K562 (cell line): Measurements from ENCODE around the gene IQUB. TPM values are rescaled to one million over a fixed set of nuclear protein-coding genes. Genes with fewer than 3 reads are reported as not detected.

Experiments
- ATAC-seq: fragments of 200-7000 bp; cut with Tn5 transposase; 3 replicates; pipeline ENCODE4 v1.9.1; 2020; ENCODE audit warnings: moderate library complexity
- BruUV-seq: library from RNA; stranded (reverse); fragments of 400-500 nt; replicated peaks from 2 replicates; lab custom pipeline; 2021; lab: Mats Ljungman, UMichigan
- CTCF ChIA-PET: fragments of 300-600 bp; formaldehyde crosslinking; extraction: SDS; loops from one replicate; lab custom pipeline; 2021; ENCODE audit warnings: low intra/inter-chr PET ratio; lab: Yijun Ruan, JAX
- POLR2A ChIA-PET: fragments of 300-600, 350-650 bp; sonication (Branson Sonifier 250); formaldehyde crosslinking; extraction: SDS; loops from one replicate; lab custom pipeline; 2021; ENCODE audit warnings: antibody characterized with exemption, inconsistent platforms; lab: Yijun Ruan, JAX
- DNase-seq, 4 experiments: peaks; one replicate each; pipeline versions ENCODE4 v3.0.0 to v3.0.0-alpha.2; 2011 to 2018; ENCODE audit warnings: low spot score in 3 of 4, mixed read lengths in 3 of 4; ENCODE audit errors: extremely low read depth in 1 of 4
- FAIRE-seq: peaks from 2 replicates; lab custom pipeline; 2011; peaks lifted over from hg19 to GRCh38; lab: Jason Lieb, UNC
- H2AFZ ChIP-seq: 2 replicates; pipeline ENCODE4 v1.6.0; 2011; ENCODE audit warnings: low read depth, low read length, control low read depth, inconsistent platforms
- H3K27ac ChIP-seq: fragments of 200-600 bp; 3 replicates; pipeline ENCODE4 v1.8.0; 2011; ENCODE audit warnings: low read depth, mild to moderate bottlenecking, control low read depth, inconsistent platforms, low read length, moderate library complexity, mixed read lengths; ENCODE audit errors: extremely low read depth
- H3K27me3 ChIP-seq, 2 experiments: fragments of 300-600 bp in 1 of 2; 2 replicates in 1 of 2; 3 replicates in 1 of 2; pipeline versions ENCODE4 v1.6.0 to v1.8.0; 2011; ENCODE audit warnings: inconsistent platforms in 2 of 2, low read length in 2 of 2, mild to moderate bottlenecking in 1 of 2, mixed read lengths in 1 of 2, moderate library complexity in 1 of 2; ENCODE audit not compliant: control insufficient read depth in 2 of 2, insufficient read depth in 2 of 2
- H3K36me3 ChIP-seq: fragments of 300-600 bp; 3 replicates; pipeline ENCODE4 v1.8.0; 2011; ENCODE audit warnings: mild to moderate bottlenecking, low read length, inconsistent platforms; ENCODE audit not compliant: control insufficient read depth, insufficient read depth
- H3K4me1 ChIP-seq, 2 experiments: fragments of 200-600 bp in 1 of 2; replicated peaks in 1 of 2; 2 replicates in 1 of 2; 3 replicates in 1 of 2; pipeline versions ENCODE4 v1.5.1 to v1.8.0; 2011; ENCODE audit warnings: inconsistent platforms in 2 of 2, low read length in 2 of 2, mild to moderate bottlenecking in 1 of 2, mixed read lengths in 1 of 2, moderate library complexity in 1 of 2; ENCODE audit not compliant: control insufficient read depth in 2 of 2, insufficient read depth in 2 of 2
- H3K4me2 ChIP-seq: 2 replicates; pipeline ENCODE4 v1.6.1; 2011; ENCODE audit warnings: low read length, control low read depth, inconsistent platforms, mixed read lengths; ENCODE audit not compliant: insufficient read depth
- H3K4me3 ChIP-seq: fragments of 200-600 bp; sonication (generic), shearing (Covaris generic); 2 replicates; pipeline ENCODE4 v1.5.1; 2016; ENCODE audit warnings: control low read depth, inconsistent platforms
- H3K79me2 ChIP-seq: fragments of 200-600 bp; 3 replicates; pipeline ENCODE4 v1.8.0; 2011; ENCODE audit warnings: low read length, inconsistent platforms; ENCODE audit not compliant: control insufficient read depth, insufficient read depth
- H3K9ac ChIP-seq, 2 experiments: 2 replicates each; pipeline versions ENCODE4 v1.6.0 to v1.6.1; 2011; ENCODE audit warnings: low read depth in 2 of 2, low read length in 2 of 2, control low read depth in 1 of 2, inconsistent platforms in 1 of 2, mild to moderate bottlenecking in 1 of 2, mixed read lengths in 1 of 2; ENCODE audit not compliant: insufficient read depth in 1 of 2
- H3K9me1 ChIP-seq: one replicate; pipeline ENCODE4 v1.6.0; 2011; ENCODE audit warnings: inconsistent platforms, mild to moderate bottlenecking, low read length, moderate library complexity; ENCODE audit not compliant: control insufficient read depth, insufficient read depth
- H3K9me3 ChIP-seq: replicated peaks from 2 replicates; pipeline ENCODE4 v1.5.1; 2011; ENCODE audit warnings: low read depth, low read length, inconsistent platforms; ENCODE audit not compliant: control insufficient read depth, insufficient read depth
- H4K20me1 ChIP-seq: replicated peaks from 2 replicates; pipeline ENCODE4 v1.6.1; 2011; ENCODE audit warnings: low read length, inconsistent platforms, mixed read lengths; ENCODE audit not compliant: control insufficient read depth, insufficient read depth
- CCAR2 ChIP-seq: fragments of 200-400 bp; formaldehyde crosslinking; IDR thresholded peaks from 2 replicates; pipeline ENCODE4 v1.6.1; 2017; ENCODE audit warnings: mild to moderate bottlenecking, low read depth, low read length
- E2F3 ChIP-seq: fragments of 250-450 bp; sonication (Bioruptor Pico); IDR thresholded peaks from 2 replicates; pipeline ENCODE4 v1.4.0; 2020; ENCODE audit warnings: mild to moderate bottlenecking
- GATAD2A ChIP-seq: fragments of 450-650 bp; IDR thresholded peaks from 2 replicates; pipeline ENCODE4 v1.6.1; 2017
- HDAC2 ChIP-seq: fragments of 450-650 bp; IDR thresholded peaks from 2 replicates; pipeline ENCODE4 v1.6.1; 2016; ENCODE audit warnings: mild to moderate bottlenecking
- HDAC3 ChIP-seq: fragments of 450-650 bp; IDR thresholded peaks from 2 replicates; pipeline ENCODE4 v1.6.1; 2018; ENCODE audit warnings: borderline replicate concordance, mild to moderate bottlenecking, moderate library complexity; ENCODE audit not compliant: partially characterized antibody
- L3MBTL2 ChIP-seq: fragments of 450-650 bp; IDR thresholded peaks from 2 replicates; pipeline ENCODE4 v1.6.1; 2016; ENCODE audit warnings: mild to moderate bottlenecking, moderate library complexity
- MAFK ChIP-seq: IDR thresholded peaks from 2 replicates; pipeline ENCODE4 v1.6.1; 2011; ENCODE audit warnings: low read length, improper control_type of control experiment
- MYNN ChIP-seq, 2 experiments: sonication (generic); formaldehyde crosslinking in 1 of 2; IDR thresholded peaks; 2 replicates each; pipeline versions ENCODE4 v1.5.0 to v1.6.1; 2016 to 2020; ENCODE audit warnings: antibody characterized with exemption in 1 of 2, missing genetic modification reagents in 1 of 2
- NCOA1 ChIP-seq: fragments of 450-650 bp; IDR thresholded peaks from 2 replicates; pipeline ENCODE4 v1.6.1; 2016; ENCODE audit warnings: low read depth
- NR2C1 ChIP-seq, 2 experiments: fragments of 450-650 bp; IDR thresholded peaks; 2 replicates each; pipeline ENCODE4 v1.6.1; 2017; ENCODE audit warnings: mild to moderate bottlenecking in 2 of 2, antibody characterized with exemption in 1 of 2, inconsistent platforms in 1 of 2, missing compliant biosample characterization in 1 of 2, missing genetic modification characterization in 1 of 2
- RBM22 ChIP-seq: fragments of 200-400 bp; formaldehyde crosslinking; IDR thresholded peaks from 2 replicates; pipeline ENCODE4 v1.6.1; 2018; ENCODE audit warnings: low read length, low read depth; ENCODE audit not compliant: poor library complexity, severe bottlenecking
- STAT5A ChIP-seq: IDR thresholded peaks from 2 replicates; pipeline ENCODE4 v1.6.1; 2012; ENCODE audit warnings: low read length, inconsistent platforms, borderline replicate concordance
- TEAD1 ChIP-seq, 2 experiments: fragments of 450-650 bp in 1 of 2; sonication (generic) in 1 of 2; formaldehyde crosslinking; IDR thresholded peaks; 2 replicates each; pipeline versions ENCODE4 v1.4.0 to v1.8.0; 2020 to 2022; ENCODE audit warnings: mild to moderate bottlenecking in 2 of 2, missing genetic modification reagents in 1 of 2
- TRIM25 ChIP-seq: fragments of 450-650 bp; IDR thresholded peaks from 2 replicates; pipeline ENCODE4 v1.7.0; 2016; ENCODE audit warnings: borderline replicate concordance
- ZMIZ1 ChIP-seq, 2 experiments: fragments of 150-350 bp in 1 of 2; IDR thresholded peaks; 2 replicates each; pipeline ENCODE4 v1.6.1; 2012 to 2016; ENCODE audit warnings: low read depth in 2 of 2, low read length in 2 of 2, mild to moderate bottlenecking in 1 of 2, moderate library complexity in 1 of 2
- ZNF263 ChIP-seq: sonication (generic); formaldehyde crosslinking; IDR thresholded peaks from 2 replicates; pipeline ENCODE4 v1.8.0; 2022; ENCODE audit warnings: mild to moderate bottlenecking, missing genetic modification reagents, borderline replicate concordance
- ZNF316 ChIP-seq: fragments of 450-650 bp; IDR thresholded peaks from 2 replicates; pipeline ENCODE4 v1.6.1; 2016
- ZNF586 ChIP-seq: fragments of 450-650 bp; formaldehyde crosslinking; conservative IDR thresholded peaks from 2 replicates; pipeline ENCODE4 v1.4.0; 2020; ENCODE audit warnings: mild to moderate bottlenecking, moderate library complexity
- WGBS: fragments of 100-300 bp; shearing (Covaris generic); methylation state at CpG from one replicate; pipeline ENCODE4 v1.1.6; 2016; ENCODE audit warnings: low coverage, mixed read lengths; ENCODE audit not compliant: insufficient coverage; ENCODE audit errors: missing lambda C conversion rate; 5-methylcytosine and 5-hydroxymethylcytosine counted together
- in situ Hi-C: fragments of 300-500 bp; cut with MboI; formaldehyde crosslinking; loops from 4 replicates; pipeline ENCODE4 v1.15.0; 2018; ENCODE audit warnings: inconsistent platforms, mixed read lengths
- intact Hi-C: fragments of 100-400 bp; cut with micrococcal nuclease; formaldehyde crosslinking; loops from 2 replicates; pipeline ENCODE4 v1.14.2; 2022
- polyA plus RNA-seq, 8 experiments: library from polyadenylated mRNA; depleted of rRNA in 4 of 8; stranded (reverse) in 5 of 8; unstranded in 3 of 8; fragments of >200 nt; fragmentation: Nextera tagmentation in 2 of 8; fragmentation: Illumina TruSeq in 1 of 8; extraction: Ambion mirVana in 2 of 8; extraction: Trizol in 1 of 8; gene quantifications; 2 replicates each; pipeline versions ENCODE4 v1.2.1 to v1.2.3, GENCODE V29; 2011 to 2014; ENCODE audit warnings: inconsistent platforms in 1 of 8, missing spikeins in 1 of 8
- total RNA-seq, 7 experiments: library from RNA; depleted of rRNA in 6 of 7; stranded (reverse); fragments of >200 nt in 6 of 7; fragmentation: Illumina TruSeq in 2 of 7; extraction: Trizol in 2 of 7; gene quantifications; 2 replicates each; pipeline versions ENCODE4 v1.2.1 to v1.2.3, GENCODE V29; 2011 to 2021; ENCODE audit warnings: low replicate concordance in 1 of 7

The IQUB gene
- total and polyA plus RNA-seq, 9 of the 15 experiments (the other 6 are each of a cell fraction or from before 2014, with no cell fraction given) = 0.62 to 2.6 (median 1.4) TPM

- H3K4me1 ChIP-seq = peaks cover 4 to 17% of the 10 kb centered on the region in 2 experiments
- peaks cover 32% of the 10 kb centered on the region for H3K36me3 ChIP-seq
- peaks cover 14% of the 10 kb centered on the region for H3K79me2 ChIP-seq
- 7% methylated on average over 7 of the region's 7 CpGs for WGBS
- no TSS peak for BruUV-seq
- peak overlapping the region; percentile 42 for H3K4me2 ChIP-seq
- DNase-seq (peak; percentile 47 to 76 (median 56)), FAIRE-seq (peak; percentile 59), ATAC-seq (peak; percentile 7; the same call in 2 of the 3 replicates)
- H3K9ac ChIP-seq = no peak overlapping the region
- no peaks in the 10 kb centered on the region for H4K20me1 ChIP-seq
- H3K9me3 ChIP-seq = no peaks in the 10 kb centered on the region
- POLR2A ChIA-PET = interaction anchor here (2.1 kb wide), 1 partner anchor 19 kb away, joined by 5 read pairs; the partner anchor contains the start of gene NDUFA5
- H3K9me1 ChIP-seq = no peaks in the 10 kb centered on the region
- CTCF ChIA-PET = interaction anchor here (4.4 kb wide), 1 partner anchor 43 kb away, joined by 45 read pairs; no protein-coding TSS in a partner anchor
- in situ Hi-C loops (loop anchor here (5.0 kb wide), 1 partner anchor 46 kb away; no protein-coding TSS in a partner anchor), intact Hi-C loops (loop anchor here (5.0 kb wide), 1 partner anchor 84 kb away; no protein-coding TSS in a partner anchor)
- H3K27me3 ChIP-seq = no peaks in the 10 kb centered on the region
- H2AFZ ChIP-seq = no peak overlapping the region
- H3K4me3 ChIP-seq = no peak overlapping the region
- H3K27ac ChIP-seq = peak overlapping the region; percentile 65
- TF ChIP-seq MAFK = peak; percentile 84
- no peak for TF ChIP-seq NCOA1
- TF ChIP-seq RBM22 = no peak
- TF ChIP-seq CCAR2 = no peak
- TF ChIP-seq TEAD1 (CRISPR knock-in tag; IDR thresholded peaks at IDR 0.05) = peak; percentile 42 to 70; a peak in 3 of 4 replicates
- no peak for TF ChIP-seq ZMIZ1 (IDR thresholded peaks at IDR 0.05; ENCODE audit: low read depth in 2 of 2, low read length in 2 of 2)
- peak; percentile 52 for TF ChIP-seq STAT5A
- no peak for TF ChIP-seq TRIM25
- TF ChIP-seq L3MBTL2 = no peak
- peak; percentile 50 for TF ChIP-seq HDAC3
- TF ChIP-seq ZNF316 = peak; percentile 96
- no peak; the same call in 1 of the 2 replicates for TF ChIP-seq GATAD2A
- no peak for TF ChIP-seq ZNF263 (CRISPR knock-in tag)
- peak; percentile 25; the same call in 1 of the 2 replicates for TF ChIP-seq NR2C1 (IDR thresholded peaks at IDR 0.05)
- 0 out of 2 replicates have a peak, but pooled peaks have one; percentile 29 for TF ChIP-seq NR2C1 (tag; IDR thresholded peaks at IDR 0.05)
- no peak for TF ChIP-seq ZNF586 (CRISPR knock-in tag)
- no peak for TF ChIP-seq E2F3 (CRISPR knock-in tag)
- TF ChIP-seq MYNN (IDR thresholded peaks at IDR 0.05) = no peak
- no peak for TF ChIP-seq MYNN (CRISPR knock-in tag; IDR thresholded peaks at IDR 0.05)
- TF ChIP-seq HDAC2 = peak; percentile 98
Observed at GRCh38 chr7:123538189-123538714, 3.9 kb upstream of the IQUB start.
